HepG2 (cell line): ENCODE results near the gene CSNK2A1. TPM values are rescaled to one million over a fixed set of nuclear protein-coding genes. Genes with fewer than 3 reads are reported as not detected.

Source experiments
- BATF2 ChIP-seq: sonication (generic); formaldehyde crosslinking; IDR thresholded peaks from 2 replicates; pipeline ENCODE4 v1.8.0; 2022; ENCODE audit warnings: mild to moderate bottlenecking, missing genetic modification reagents, moderate library complexity
- CHD4 ChIP-seq: fragments of 200-600 bp; sonication (generic); IDR thresholded peaks from 2 replicates; pipeline ENCODE4 v1.7.0; 2017; ENCODE audit warnings: mild to moderate bottlenecking, low read length, borderline replicate concordance
- GABPA ChIP-seq, 2 experiments: IDR thresholded peaks; 2 replicates each; pipeline ENCODE4 v1.6.1; 2011 to 2016; ENCODE audit warnings: low read depth in 2 of 2, low read length in 1 of 2, missing biosample characterization in 1 of 2, missing genetic modification characterization in 1 of 2
- HINFP ChIP-seq: sonication (generic); formaldehyde crosslinking; IDR thresholded peaks from 2 replicates; pipeline ENCODE4 v1.4.0; 2020; ENCODE audit warnings: low read depth, mild to moderate bottlenecking, missing genetic modification reagents
- HNF4A ChIP-seq: sonication (generic); formaldehyde crosslinking; IDR thresholded peaks from 2 replicates; pipeline ENCODE4 v1.4.0; 2020; ENCODE audit warnings: missing genetic modification reagents
- JUN ChIP-seq: sonication (generic); formaldehyde crosslinking; IDR thresholded peaks from 2 replicates; pipeline ENCODE4 v1.4.0; 2020; ENCODE audit warnings: mild to moderate bottlenecking, missing genetic modification reagents
- KDM1A ChIP-seq: IDR thresholded peaks from 2 replicates; pipeline ENCODE4 v1.6.1; 2016; ENCODE audit warnings: missing compliant biosample characterization
- KLF9 ChIP-seq: IDR thresholded peaks from 2 replicates; pipeline ENCODE4 v1.6.1; 2016; ENCODE audit warnings: low read depth
- MTA3 ChIP-seq: sonication (generic); formaldehyde crosslinking; IDR thresholded peaks from 2 replicates; pipeline ENCODE4 v1.4.0; 2020; ENCODE audit warnings: missing genetic modification reagents
- PCBP2 ChIP-seq: fragments of 200-400 bp; formaldehyde crosslinking; optimal IDR thresholded peaks from 2 replicates; pipeline ENCODE3; 2018; ENCODE audit warnings: low read length, low read depth; ENCODE audit not compliant: poor library complexity, severe bottlenecking
- TCF7 ChIP-seq: sonication (generic); IDR thresholded peaks from 2 replicates; pipeline ENCODE4 v1.6.1; 2016; ENCODE audit warnings: antibody characterized with exemption, low read depth
- ZBTB34 ChIP-seq: sonication (generic); formaldehyde crosslinking; IDR thresholded peaks from 2 replicates; pipeline ENCODE4 v1.8.0; 2022; ENCODE audit warnings: mild to moderate bottlenecking, missing genetic modification reagents
- ZNF274 ChIP-seq: sonication (generic); formaldehyde crosslinking; IDR thresholded peaks from 2 replicates; pipeline ENCODE4 v1.5.1; 2020; ENCODE audit warnings: mild to moderate bottlenecking, missing genetic modification reagents
- ZNF281 ChIP-seq: sonication (generic); formaldehyde crosslinking; IDR thresholded peaks from 2 replicates; pipeline ENCODE4 v1.4.0; 2020; ENCODE audit warnings: missing genetic modification reagents, borderline replicate concordance
- ZNF296 ChIP-seq: sonication (generic); formaldehyde crosslinking; conservative IDR thresholded peaks from 2 replicates; pipeline ENCODE4 v1.5.0; 2020; ENCODE audit warnings: mild to moderate bottlenecking, missing genetic modification reagents
- ZNF317 ChIP-seq: sonication (generic); formaldehyde crosslinking; IDR thresholded peaks from 2 replicates; pipeline ENCODE4 v1.5.0; 2020; ENCODE audit warnings: mild to moderate bottlenecking, missing genetic modification reagents
- ZNF331 ChIP-seq: sonication (generic); formaldehyde crosslinking; IDR thresholded peaks from 2 replicates; pipeline ENCODE4 v1.4.0; 2020; ENCODE audit warnings: missing genetic modification reagents
- polyA plus RNA-seq, 8 experiments: library from polyadenylated mRNA; depleted of rRNA in 3 of 8; stranded (reverse) in 7 of 8; unstranded in 1 of 8; fragments of >200 nt; fragmentation: Illumina TruSeq in 4 of 8; extraction: Trizol in 4 of 8; gene quantifications; 2 replicates each; pipeline versions ENCODE4 v1.2.1 to v1.2.3, GENCODE V29; 2011 to 2016; ENCODE audit warnings: low read depth in 4 of 8, missing spikeins in 1 of 8, mixed read lengths in 1 of 8; ENCODE audit not compliant: insufficient read depth in 1 of 8
- total RNA-seq, 5 experiments: library from RNA; depleted of rRNA; stranded (reverse); fragments of >200 nt; fragmentation: Illumina TruSeq; extraction: Trizol; gene quantifications; 2 replicates each; pipeline ENCODE4 v1.2.3, GENCODE V29; 2016; ENCODE audit warnings: low read depth in 1 of 5
- TF ChIP-seq, protein P1 (sequence below): sonication (generic); formaldehyde crosslinking; IDR thresholded peaks from 2 replicates; pipeline ENCODE4; 2020; ENCODE audit warnings: missing genetic modification reagents, mild to moderate bottlenecking, borderline replicate concordance

The CSNK2A1 gene
- total and polyA plus RNA-seq, 2 of the 13 experiments (the other 11 are each of a cell fraction or from before 2014, with no cell fraction given): 153 to 231 TPM

GRCh38 chr20:461254-462198, 82.1 kb downstream of the CSNK2A1 start (continued):
- TF ChIP-seq TCF7 (no peak), MTA3 (CRISPR knock-in tag) (no peak), CHD4 (peak; percentile 70; the same call in 1 of the 2 replicates), ZNF317 (CRISPR knock-in tag) (peak; percentile 68; the same call in 1 of the 2 replicates), HNF4A (CRISPR knock-in tag) (peak; percentile 15; the same call in 1 of the 2 replicates), ZNF331 (CRISPR knock-in tag) (no peak), KLF9 (no peak), GABPA (IDR thresholded peaks at IDR 0.05; ENCODE audit: low read depth, low read length) (no peak), GABPA (CRISPR knock-in tag; IDR thresholded peaks at IDR 0.05; ENCODE audit: low read depth) (no peak), BATF2 (CRISPR knock-in tag) (peak; percentile 35; the same call in 1 of the 2 replicates), ZNF274 (CRISPR knock-in tag) (no peak; the same call in 1 of the 2 replicates), ZBTB34 (CRISPR knock-in tag) (no peak), KDM1A (peak; percentile 93), PCBP2 (no peak), ZNF281 (CRISPR knock-in tag) (no peak), JUN (0 out of 2 replicates have a peak, but pooled peaks have one; percentile 19), HINFP (CRISPR knock-in tag) (peak; percentile 68; the same call in 1 of the 2 replicates), ZNF296 (0 out of 2 replicates have a peak, but pooled peaks have one; percentile 29)
- TF ChIP-seq, protein P1, sequence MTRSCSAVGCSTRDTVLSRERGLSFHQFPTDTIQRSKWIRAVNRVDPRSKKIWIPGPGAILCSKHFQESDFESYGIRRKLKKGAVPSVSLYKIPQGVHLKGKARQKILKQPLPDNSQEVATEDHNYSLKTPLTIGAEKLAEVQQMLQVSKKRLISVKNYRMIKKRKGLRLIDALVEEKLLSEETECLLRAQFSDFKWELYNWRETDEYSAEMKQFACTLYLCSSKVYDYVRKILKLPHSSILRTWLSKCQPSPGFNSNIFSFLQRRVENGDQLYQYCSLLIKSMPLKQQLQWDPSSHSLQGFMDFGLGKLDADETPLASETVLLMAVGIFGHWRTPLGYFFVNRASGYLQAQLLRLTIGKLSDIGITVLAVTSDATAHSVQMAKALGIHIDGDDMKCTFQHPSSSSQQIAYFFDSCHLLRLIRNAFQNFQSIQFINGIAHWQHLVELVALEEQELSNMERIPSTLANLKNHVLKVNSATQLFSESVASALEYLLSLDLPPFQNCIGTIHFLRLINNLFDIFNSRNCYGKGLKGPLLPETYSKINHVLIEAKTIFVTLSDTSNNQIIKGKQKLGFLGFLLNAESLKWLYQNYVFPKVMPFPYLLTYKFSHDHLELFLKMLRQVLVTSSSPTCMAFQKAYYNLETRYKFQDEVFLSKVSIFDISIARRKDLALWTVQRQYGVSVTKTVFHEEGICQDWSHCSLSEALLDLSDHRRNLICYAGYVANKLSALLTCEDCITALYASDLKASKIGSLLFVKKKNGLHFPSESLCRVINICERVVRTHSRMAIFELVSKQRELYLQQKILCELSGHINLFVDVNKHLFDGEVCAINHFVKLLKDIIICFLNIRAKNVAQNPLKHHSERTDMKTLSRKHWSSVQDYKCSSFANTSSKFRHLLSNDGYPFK (CRISPR knock-in tag): peak; percentile 62; the same call in 1 of the 2 replicates
